Stomach (tissue), 4 donors: ENCODE measurements around the gene WNK2.

Source experiments
- EP300 ChIP-seq: sonication (generic); formaldehyde crosslinking; IDR thresholded peaks from one replicate; pipeline ENCODE4 v1.6.1; 2017; ENCODE audit warnings: antibody characterized with exemption
- POLR2AphosphoS5 ChIP-seq, 3 donors: sonication (generic); formaldehyde crosslinking; IDR thresholded peaks; one replicate each; pipeline ENCODE4 v1.6.1; 2016; ENCODE audit warnings: antibody characterized with exemption in 3 of 3

- no peak for TF ChIP-seq POLR2AphosphoS5 (IDR thresholded peaks at IDR 0.05)
- no peak for TF ChIP-seq EP300
Observed at GRCh38 chr9:93194221-93194625, 10.3 kb downstream of the WNK2 start.
